ENCODE results near the gene KCNQ4. TPM values are rescaled to one million over a fixed set of nuclear protein-coding genes. Genes with fewer than 3 reads are reported as not detected.

Gene KCNQ4
- total RNA-seq, 4 donors from 2014 or later = 1.1 to 3.8 (median 1.5) TPM

DNA sequence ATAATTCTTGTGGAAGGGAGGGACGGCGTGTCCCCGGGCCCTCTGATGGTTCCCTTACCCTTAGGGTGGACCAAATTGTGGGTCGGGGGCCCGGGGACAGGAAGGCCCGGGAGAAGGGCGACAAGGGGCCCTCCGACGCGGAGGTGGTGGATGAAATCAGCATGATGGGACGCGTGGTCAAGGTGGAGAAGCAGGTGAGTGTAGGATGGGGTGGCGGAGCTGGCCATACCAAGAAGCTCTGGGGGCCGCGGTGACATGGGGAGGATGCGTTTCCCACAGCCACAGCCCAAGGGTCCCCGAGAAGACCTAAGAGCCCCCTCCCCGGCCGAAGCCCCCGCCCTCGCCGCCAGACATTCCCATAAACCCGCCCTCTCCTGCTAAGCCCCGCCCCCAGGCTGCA lies 54.0 kb downstream of the KCNQ4 start:
- no peak for DNase-seq (ENCODE audit: low spot score in 2 of 2)
- no peaks in the 10 kb centered on the region for H3K9me3 ChIP-seq
- H3K27me3 ChIP-seq = peaks cover 9% of the 10 kb centered on the region
- TF ChIP-seq, protein P1, sequence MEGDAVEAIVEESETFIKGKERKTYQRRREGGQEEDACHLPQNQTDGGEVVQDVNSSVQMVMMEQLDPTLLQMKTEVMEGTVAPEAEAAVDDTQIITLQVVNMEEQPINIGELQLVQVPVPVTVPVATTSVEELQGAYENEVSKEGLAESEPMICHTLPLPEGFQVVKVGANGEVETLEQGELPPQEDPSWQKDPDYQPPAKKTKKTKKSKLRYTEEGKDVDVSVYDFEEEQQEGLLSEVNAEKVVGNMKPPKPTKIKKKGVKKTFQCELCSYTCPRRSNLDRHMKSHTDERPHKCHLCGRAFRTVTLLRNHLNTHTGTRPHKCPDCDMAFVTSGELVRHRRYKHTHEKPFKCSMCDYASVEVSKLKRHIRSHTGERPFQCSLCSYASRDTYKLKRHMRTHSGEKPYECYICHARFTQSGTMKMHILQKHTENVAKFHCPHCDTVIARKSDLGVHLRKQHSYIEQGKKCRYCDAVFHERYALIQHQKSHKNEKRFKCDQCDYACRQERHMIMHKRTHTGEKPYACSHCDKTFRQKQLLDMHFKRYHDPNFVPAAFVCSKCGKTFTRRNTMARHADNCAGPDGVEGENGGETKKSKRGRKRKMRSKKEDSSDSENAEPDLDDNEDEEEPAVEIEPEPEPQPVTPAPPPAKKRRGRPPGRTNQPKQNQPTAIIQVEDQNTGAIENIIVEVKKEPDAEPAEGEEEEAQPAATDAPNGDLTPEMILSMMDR (IDR thresholded peaks at IDR 0.05) = no peak
- TF ChIP-seq POLR2AphosphoS5 (IDR thresholded peaks at IDR 0.05) (no peak), EP300 (IDR thresholded peaks at IDR 0.05) (no peak), POLR2A (IDR thresholded peaks at IDR 0.05) (no peak)
- H3K27ac ChIP-seq = no peak overlapping the region
- no peaks in the 10 kb centered on the region for H3K36me3 ChIP-seq
- H3K4me3 ChIP-seq = no peak overlapping the region
- whole genome bisulfite sequencing = 72% methylated on average over 17 of the region's 24 CpGs
- H3K4me1 ChIP-seq = no peaks in the 10 kb centered on the region

DNA sequence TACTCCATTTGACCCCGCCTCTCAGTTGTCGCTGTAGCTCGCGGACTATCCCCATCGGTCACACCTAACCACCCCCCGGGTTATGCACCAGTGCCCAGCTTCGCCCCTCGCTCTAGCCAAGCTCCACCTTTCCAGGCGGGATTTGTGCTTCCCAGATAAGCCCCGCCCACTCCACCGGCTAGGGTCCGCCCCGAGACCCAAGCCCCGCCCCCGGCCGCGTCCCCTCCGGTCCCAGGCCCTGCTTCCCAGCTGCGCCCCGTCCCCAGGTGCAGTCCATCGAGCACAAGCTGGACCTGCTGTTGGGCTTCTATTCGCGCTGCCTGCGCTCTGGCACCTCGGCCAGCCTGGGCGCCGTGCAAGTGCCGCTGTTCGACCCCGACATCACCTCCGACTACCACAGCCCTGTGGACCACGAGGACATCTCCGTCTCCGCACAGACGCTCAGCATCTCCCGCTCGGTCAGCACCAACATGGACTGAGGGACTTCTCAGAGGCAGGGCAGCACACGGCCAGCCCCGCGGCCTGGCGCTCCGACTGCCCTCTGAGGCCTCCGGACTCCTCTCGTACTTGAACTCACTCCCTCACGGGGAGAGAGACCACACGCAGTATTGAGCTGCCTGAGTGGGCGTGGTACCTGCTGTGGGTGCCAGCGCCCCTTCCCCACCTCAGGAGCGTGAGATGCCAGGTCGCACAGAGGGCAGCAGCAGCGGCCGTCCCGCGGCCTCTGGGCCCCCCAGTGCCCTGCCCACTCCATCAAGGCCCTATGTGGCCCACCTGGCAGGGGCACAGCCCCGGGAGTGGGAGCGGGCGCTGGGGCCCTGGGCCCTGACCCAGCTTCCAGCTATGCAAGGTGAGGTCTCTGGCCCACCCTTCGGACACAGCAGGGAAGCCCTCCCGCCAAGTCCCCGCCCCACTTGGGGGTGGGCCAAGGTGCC lies 54.7 kb downstream of the KCNQ4 start:
- Histone ChIP-seq H3K27ac (no peak overlapping the region), H3K4me3 (no peak overlapping the region), H3K4me1 (no peaks in the 10 kb centered on the region), H3K27me3 (peaks cover 9% of the 10 kb centered on the region), H3K9me3 (no peaks in the 10 kb centered on the region), H3K36me3 (no peaks in the 10 kb centered on the region)
- DNase-seq (ENCODE audit: low spot score in 2 of 2) = no peak
- TF ChIP-seq, protein P1 (IDR thresholded peaks at IDR 0.05) = no peak
- TF ChIP-seq EP300 (IDR thresholded peaks at IDR 0.05) (no peak), POLR2A (IDR thresholded peaks at IDR 0.05) (no peak), POLR2AphosphoS5 (IDR thresholded peaks at IDR 0.05) (no peak)
- 61% methylated on average over 18 of the region's 60 CpGs for WGBS

DNA sequence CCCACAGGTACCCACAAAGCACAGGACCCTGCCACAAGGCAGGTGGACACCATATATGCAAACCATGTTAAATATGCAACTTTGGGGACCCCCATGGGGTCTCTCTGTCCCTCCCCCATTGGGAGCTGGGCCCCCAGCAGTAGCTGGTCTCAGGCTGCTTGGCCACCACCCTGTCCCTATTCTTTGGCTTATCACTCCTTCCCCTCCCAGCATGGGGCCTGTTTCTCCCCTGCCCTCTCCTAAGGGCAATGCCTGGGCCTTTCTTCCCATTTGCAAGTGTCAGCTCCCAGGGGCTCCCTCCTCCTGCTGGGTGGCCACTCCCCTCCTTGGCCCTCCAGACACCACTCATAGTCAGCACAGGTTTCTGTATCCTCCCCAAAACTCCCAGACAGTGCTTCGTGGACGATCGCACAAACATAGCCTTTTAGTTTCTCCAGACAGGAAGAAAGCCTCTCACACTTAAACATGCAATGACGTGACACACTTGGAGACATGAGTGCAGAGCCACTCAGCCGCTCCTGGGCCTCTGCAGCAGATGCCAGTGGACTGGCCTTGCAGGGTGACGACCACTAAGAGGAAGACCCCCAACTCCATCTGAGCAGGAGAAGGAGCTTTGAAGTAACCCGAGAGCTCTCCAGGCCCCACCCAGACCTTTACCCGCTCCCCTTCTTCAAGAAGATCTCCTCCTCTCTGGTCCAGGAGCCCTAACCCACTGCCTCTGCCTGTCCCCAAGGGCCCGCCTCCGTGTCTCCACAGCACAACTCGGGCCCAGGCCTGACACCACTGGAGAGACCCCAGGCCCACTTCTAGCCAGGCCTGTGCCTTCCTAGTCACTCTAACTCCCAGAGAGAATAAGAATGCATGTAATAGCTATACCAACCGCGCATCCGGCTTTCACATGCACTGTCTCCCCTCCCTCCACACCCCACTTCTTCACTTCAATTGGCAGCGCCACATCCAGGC lies 55.7 kb downstream of the KCNQ4 start:
- no peaks in the 10 kb centered on the region for H3K9me3 ChIP-seq
- H3K36me3 ChIP-seq = no peaks in the 10 kb centered on the region
- 90% methylated on average over 15 of the region's 15 CpGs for WGBS
- TF ChIP-seq POLR2A (IDR thresholded peaks at IDR 0.05) (no peak), EP300 (IDR thresholded peaks at IDR 0.05) (no peak), POLR2AphosphoS5 (IDR thresholded peaks at IDR 0.05) (no peak)
- TF ChIP-seq, protein P1 (IDR thresholded peaks at IDR 0.05) = no peak
- H3K27me3 ChIP-seq = peaks cover 9% of the 10 kb centered on the region
- H3K4me1 ChIP-seq = no peaks in the 10 kb centered on the region
- no peak overlapping the region for H3K27ac ChIP-seq
- no peak for DNase-seq (ENCODE audit: low spot score in 2 of 2)
- H3K4me3 ChIP-seq = no peak overlapping the region

DNA sequence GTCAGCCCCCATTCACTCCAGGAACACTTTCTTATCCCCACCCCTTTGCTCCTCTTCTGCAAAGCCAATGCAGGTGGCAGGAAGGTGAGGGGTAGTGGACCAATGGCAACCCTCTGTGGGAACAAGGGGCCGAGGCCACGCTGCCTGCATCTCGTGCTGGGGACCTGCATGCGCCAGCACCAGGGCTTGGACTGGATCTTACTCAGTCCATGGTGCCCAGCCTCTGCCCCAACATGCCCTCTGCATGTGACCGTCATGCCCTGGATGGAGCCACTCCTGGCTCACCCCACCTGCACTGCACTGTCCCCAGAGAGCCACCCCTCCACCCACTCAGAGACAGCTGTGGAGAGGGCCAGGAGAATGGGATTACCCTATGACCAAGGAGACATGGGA lies 56.4 kb downstream of the KCNQ4 start:
- TF ChIP-seq POLR2AphosphoS5 (IDR thresholded peaks at IDR 0.05) (no peak), EP300 (IDR thresholded peaks at IDR 0.05) (no peak), POLR2A (IDR thresholded peaks at IDR 0.05) (no peak)
- TF ChIP-seq, protein P1 (IDR thresholded peaks at IDR 0.05) = no peak

More for the DNA sequence above, 56.4 kb downstream of the KCNQ4 start:
- 89% methylated on average over 5 of the region's 5 CpGs for WGBS
- no peak overlapping the region for H3K27ac ChIP-seq
- no peaks in the 10 kb centered on the region for H3K4me1 ChIP-seq
- no peak for DNase-seq (ENCODE audit: low spot score in 2 of 2)
- H3K27me3 ChIP-seq = peaks cover 9% of the 10 kb centered on the region
- H3K4me3 ChIP-seq = no peak overlapping the region
- H3K36me3 ChIP-seq = no peaks in the 10 kb centered on the region
- H3K9me3 ChIP-seq = no peaks in the 10 kb centered on the region
